DND-41 (cell line): ENCODE results near the gene ETF1.

Experiments used
- CTCF ChIP-seq: IDR thresholded peaks from 2 replicates; pipeline ENCODE4 v1.5.1; 2012; ENCODE audit warnings: borderline replicate concordance, low read length, moderate library complexity, mild to moderate bottlenecking; ENCODE audit not compliant: poor library complexity, severe bottlenecking; ENCODE audit errors: extremely low read depth
- EZH2 ChIP-seq: IDR thresholded peaks from 3 replicates; pipeline ENCODE4 v1.6.1; 2012; ENCODE audit warnings: borderline replicate concordance, low read depth, mild to moderate bottlenecking, moderate library complexity, low read length, inconsistent platforms; ENCODE audit not compliant: severe bottlenecking

GRCh38 chr5:138573223-138573622, 30.2 kb upstream of the ETF1 start:
- TF ChIP-seq CTCF = no peak
- no peak for TF ChIP-seq EZH2
